Measurements from ENCODE around the gene SDK1. TPM values are rescaled to one million over a fixed set of nuclear protein-coding genes. Genes with fewer than 3 reads are reported as not detected.

SDK1 gene
- total and polyA plus RNA-seq, 2 of the 8 experiments (the other 6 are each of a cell fraction or from before 2014, with no cell fraction given): 3.3 to 7.2 TPM

- H2BK15ac ChIP-seq (ENCODE audit: low read length): no peak overlapping the region
- no peak overlapping the region for H3K4me2 ChIP-seq (ENCODE audit: insufficient read depth in 1 of 2, low read depth in 2 of 2, low read length in 2 of 2)
- H3K4ac ChIP-seq (replicated peaks; ENCODE audit: insufficient read length, low read depth, low read length): no peak overlapping the region
- no peak overlapping the region for H2BK120ac ChIP-seq (replicated peaks; ENCODE audit: low read depth, low read length)
- H3K9me3 ChIP-seq (ENCODE audit: insufficient read depth in 2 of 2, low read depth in 1 of 2, low read length in 1 of 2): no peaks in the 10 kb centered on the region
- H3K27ac ChIP-seq (ENCODE audit: low read depth, low read length): no peak overlapping the region
- H3K14ac ChIP-seq (ENCODE audit: insufficient read length): no peak overlapping the region
- H3K18ac ChIP-seq (ENCODE audit: extremely low read depth, low read length): no peak overlapping the region
- no peaks in the 10 kb centered on the region for H3K27me3 ChIP-seq (replicated peaks in 1 of 4; ENCODE audit: control insufficient read depth in 3 of 4, extremely low read depth in 1 of 4, insufficient read depth in 3 of 4, low read length in 3 of 4)
- no peak overlapping the region for H3K4me3 ChIP-seq (ENCODE audit: extremely low read depth in 1 of 4, insufficient read depth in 2 of 4, low read depth in 3 of 4, low read length in 4 of 4)
- H4K5ac ChIP-seq (ENCODE audit: insufficient read length, low read depth, low read length): no peak overlapping the region
- no peak for TF ChIP-seq PHF8 (conservative IDR thresholded peaks at IDR 0.05; ENCODE audit: low read depth, low read length)
- no peak for TF ChIP-seq POLR2AphosphoS5 (IDR thresholded peaks at IDR 0.05; ENCODE audit: low read depth, low read length)
- TF ChIP-seq RXRA (IDR thresholded peaks at IDR 0.05; ENCODE audit: insufficient read depth, low read depth, low read length): no peak
- TF ChIP-seq POU5F1 (IDR thresholded peaks at IDR 0.05; ENCODE audit: low read depth, low read length): no peak
- no peak overlapping the region for H2BK20ac ChIP-seq (ENCODE audit: low read length)
- no peak overlapping the region for H4K91ac ChIP-seq (replicated peaks; ENCODE audit: insufficient read length, low read length)
- H3K79me2 ChIP-seq (ENCODE audit: control insufficient read depth in 1 of 2, insufficient read depth in 2 of 2, low read length in 2 of 2): no peaks in the 10 kb centered on the region
- no peak overlapping the region for H4K8ac ChIP-seq (ENCODE audit: extremely low read depth, insufficient read depth, low read length)
- no peaks in the 10 kb centered on the region for H3K36me3 ChIP-seq (ENCODE audit: control insufficient read depth in 2 of 4, insufficient read depth in 4 of 4, low read length in 3 of 4)
- no peaks in the 10 kb centered on the region for H3K23me2 ChIP-seq (ENCODE audit: low read depth, low read length)
- H3K9ac ChIP-seq (replicated peaks in 1 of 4; ENCODE audit: extremely low read depth in 1 of 4, low read depth in 3 of 4, low read length in 3 of 4): no peak overlapping the region
- 89% methylated on average over 2 of the region's 2 CpGs; no CpG with 5 or more reads in 1 of the 2 experiments for WGBS, 2 experiments (ENCODE audit: extremely low coverage in 1 of 2, insufficient coverage in 1 of 2, insufficient read length in 1 of 2, insufficient replicate concordance in 2 of 2, low coverage in 1 of 2, low lambda C conversion rate in 2 of 2, missing lambda C conversion rate in 1 of 2)
- H3K79me1 ChIP-seq (ENCODE audit: low read depth, low read length): no peaks in the 10 kb centered on the region
- H4K20me1 ChIP-seq (replicated peaks in 1 of 2; ENCODE audit: control insufficient read depth in 1 of 2, insufficient read depth in 2 of 2, low read length in 2 of 2): no peaks in the 10 kb centered on the region
- no peak for DNase-seq (ENCODE audit: low read depth in 1 of 2, low spot score in 2 of 2)
- H3K4me1 ChIP-seq (replicated peaks in 1 of 4; ENCODE audit: control insufficient read depth in 3 of 4, insufficient read depth in 4 of 4, low read length in 3 of 4): peaks cover 0 to 3% (median 2%) of the 10 kb centered on the region in 4 experiments; a peak in 3 of 7 replicates
- POLR2A ChIA-PET (ENCODE audit: partially characterized antibody): no interaction called here
- no peak overlapping the region for H2AFZ ChIP-seq (ENCODE audit: low read length)
- H3K23ac ChIP-seq (ENCODE audit: insufficient read length): no peak overlapping the region
- H2BK5ac ChIP-seq (ENCODE audit: low read depth, low read length): no peak overlapping the region
- FAIRE-seq: no peak
- H2BK12ac ChIP-seq (ENCODE audit: low read depth, low read length): no peak overlapping the region
- H2AK5ac ChIP-seq (ENCODE audit: low read depth, low read length): no peak overlapping the region
- no peak overlapping the region for H3K56ac ChIP-seq (replicated peaks; ENCODE audit: insufficient read length, low read depth, low read length)
- CTCF ChIA-PET (ENCODE audit: partially characterized antibody): interaction anchor here (0.6 to 1.8 kb wide), 6 partner anchors 25 to 449 kb away, joined by 3 to 5 read pairs (median 3); no protein-coding TSS in a partner anchor
Measured at GRCh38 chr7:3697472-3697871, 396.4 kb downstream of the SDK1 start.
